ENCODE data around the gene ULBP1. TPM values are rescaled to one million over a fixed set of nuclear protein-coding genes. Genes with fewer than 3 reads are reported as not detected.
"Not testable (repeated sequence)": the region's sequence is repeated elsewhere in the genome, so short reads cannot be mapped to it uniquely, and the experiment has no call there.

ULBP1 gene
- total and polyA plus RNA-seq, 3 donors from 2014 or later: 2.3 to 5.9 (median 4.7) TPM

DNA sequence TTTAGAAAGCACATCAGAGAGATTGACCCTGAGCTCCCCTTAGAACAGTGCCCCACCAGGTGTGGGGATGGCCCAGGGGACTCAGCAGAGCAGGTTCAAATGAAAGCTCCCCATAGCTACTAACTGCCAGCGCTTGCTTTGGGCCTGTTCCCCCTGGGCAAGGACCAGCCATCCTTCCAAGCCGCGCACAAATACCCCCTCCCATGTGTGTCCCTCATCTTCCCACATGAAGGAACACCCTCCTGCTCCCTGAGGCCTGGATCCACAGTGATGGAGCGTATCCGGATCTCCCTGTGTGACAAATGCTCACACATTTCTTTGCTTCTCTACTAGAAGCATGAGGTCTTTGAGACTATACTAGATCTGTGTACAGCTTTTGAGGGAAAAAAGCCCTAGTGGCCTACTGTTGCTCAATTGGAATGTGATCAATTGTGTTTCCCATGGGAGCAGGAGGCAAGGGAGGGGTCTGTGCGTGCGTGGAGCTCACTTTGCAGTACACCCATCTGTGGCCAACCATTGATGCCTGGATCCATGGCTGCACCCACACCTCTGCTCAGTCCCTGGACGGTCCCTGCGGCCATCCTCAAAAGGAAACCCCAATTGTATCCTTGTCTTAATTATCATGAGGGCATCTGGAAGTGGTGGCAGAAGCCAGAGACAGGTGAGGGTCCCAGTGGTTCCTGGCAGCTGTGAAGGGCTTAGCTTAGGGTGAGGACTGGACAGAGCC lies 39.4 kb upstream of the ULBP1 start:
- H3K27ac ChIP-seq: no peak overlapping the region
- no peaks in the 10 kb centered on the region for H3K27me3 ChIP-seq
- WGBS, 2 donors: 60 to 78% methylated on average over 7 to 9 of the region's 9 CpGs
- TF ChIP-seq POLR2A (IDR thresholded peaks at IDR 0.05): no peak
- TF ChIP-seq, protein P1, sequence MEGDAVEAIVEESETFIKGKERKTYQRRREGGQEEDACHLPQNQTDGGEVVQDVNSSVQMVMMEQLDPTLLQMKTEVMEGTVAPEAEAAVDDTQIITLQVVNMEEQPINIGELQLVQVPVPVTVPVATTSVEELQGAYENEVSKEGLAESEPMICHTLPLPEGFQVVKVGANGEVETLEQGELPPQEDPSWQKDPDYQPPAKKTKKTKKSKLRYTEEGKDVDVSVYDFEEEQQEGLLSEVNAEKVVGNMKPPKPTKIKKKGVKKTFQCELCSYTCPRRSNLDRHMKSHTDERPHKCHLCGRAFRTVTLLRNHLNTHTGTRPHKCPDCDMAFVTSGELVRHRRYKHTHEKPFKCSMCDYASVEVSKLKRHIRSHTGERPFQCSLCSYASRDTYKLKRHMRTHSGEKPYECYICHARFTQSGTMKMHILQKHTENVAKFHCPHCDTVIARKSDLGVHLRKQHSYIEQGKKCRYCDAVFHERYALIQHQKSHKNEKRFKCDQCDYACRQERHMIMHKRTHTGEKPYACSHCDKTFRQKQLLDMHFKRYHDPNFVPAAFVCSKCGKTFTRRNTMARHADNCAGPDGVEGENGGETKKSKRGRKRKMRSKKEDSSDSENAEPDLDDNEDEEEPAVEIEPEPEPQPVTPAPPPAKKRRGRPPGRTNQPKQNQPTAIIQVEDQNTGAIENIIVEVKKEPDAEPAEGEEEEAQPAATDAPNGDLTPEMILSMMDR (IDR thresholded peaks at IDR 0.05): no peak
- H3K4me1 ChIP-seq: peaks cover 9% of the 10 kb centered on the region
- no peak for DNase-seq
- no peaks in the 10 kb centered on the region for H3K9me3 ChIP-seq
- H3K36me3 ChIP-seq (ENCODE audit: low read depth, missing control alignments): no peaks in the 10 kb centered on the region
- H3K4me3 ChIP-seq: no peak overlapping the region
- intact Hi-C loops (cut with DNase I; ENCODE audit: low total_unique reads): loop anchor here (10.0 kb wide), 1 partner anchor 190 kb away; no protein-coding TSS in a partner anchor

- TF ChIP-seq, protein P1 (IDR thresholded peaks at IDR 0.05): no peak
- no peak for TF ChIP-seq POLR2A (IDR thresholded peaks at IDR 0.05)
- peaks cover 9% of the 10 kb centered on the region for H3K4me1 ChIP-seq
- intact Hi-C loops (cut with DNase I; ENCODE audit: low total_unique reads): loop anchor here (5.0 to 10.0 kb wide), 2 partner anchors 88 to 190 kb away; no protein-coding TSS in a partner anchor
- 63 to 64% methylated on average over 4 of the region's 4 CpGs for WGBS, 2 donors
- no peaks in the 10 kb centered on the region for H3K36me3 ChIP-seq (ENCODE audit: low read depth, missing control alignments)
- no peaks in the 10 kb centered on the region for H3K9me3 ChIP-seq
- no peaks in the 10 kb centered on the region for H3K27me3 ChIP-seq
- no peak for DNase-seq
- no peak overlapping the region for H3K4me3 ChIP-seq
- H3K27ac ChIP-seq: no peak overlapping the region
Observed at GRCh38 chr6:149924933-149925252, 38.9 kb upstream of the ULBP1 start.

GRCh38 chr6:149925253-149925973 lies 38.3 kb upstream of the ULBP1 start:
- DNase-seq: peak; percentile 32
- Histone ChIP-seq H3K9me3 (no peaks in the 10 kb centered on the region), H3K4me1 (peaks cover 9% of the 10 kb centered on the region), H3K36me3 (ENCODE audit: low read depth, missing control alignments) (no peaks in the 10 kb centered on the region), H3K4me3 (peak overlapping the region; percentile 50 to 56), H3K27ac (peak overlapping the region in 1 of 2 donors; percentile 61), H3K27me3 (no peaks in the 10 kb centered on the region)
- no peak for TF ChIP-seq POLR2A (IDR thresholded peaks at IDR 0.05)
- 13 to 18% methylated on average over 5 to 22 of the region's 34 CpGs for WGBS, 2 donors
- intact Hi-C loops (cut with DNase I; ENCODE audit: low total_unique reads): loop anchor here (5.0 to 10.0 kb wide), 2 partner anchors 88 to 191 kb away; no protein-coding TSS in a partner anchor

GRCh38 chr6:149925974-149926777 lies 37.6 kb upstream of the ULBP1 start:
- 3% methylated on average over 20 to 28 of the region's 31 CpGs for WGBS, 2 donors
- H3K4me3 ChIP-seq: peak overlapping the region; percentile 50 to 56
- DNase-seq: peak; percentile 96
- H3K27ac ChIP-seq: peak overlapping the region in 1 of 2 donors; percentile 61
- no peaks in the 10 kb centered on the region for H3K9me3 ChIP-seq
- no peaks in the 10 kb centered on the region for H3K27me3 ChIP-seq
- TF ChIP-seq, protein P1 (IDR thresholded peaks at IDR 0.05): peak; percentile 87 to 98 (median 94)
- no peak for TF ChIP-seq POLR2A (IDR thresholded peaks at IDR 0.05)
- peaks cover 9% of the 10 kb centered on the region for H3K4me1 ChIP-seq
- no peaks in the 10 kb centered on the region for H3K36me3 ChIP-seq (ENCODE audit: low read depth, missing control alignments)
- intact Hi-C loops (cut with DNase I; ENCODE audit: low total_unique reads): loop anchor here (5.0 to 10.0 kb wide), 2 partner anchors 89 to 191 kb away; no protein-coding TSS in a partner anchor

GRCh38 chr6:149927025-149927424 lies 36.7 kb upstream of the ULBP1 start:
- H3K9me3 ChIP-seq; H3K4me1 ChIP-seq; DNase-seq; H3K4me3 ChIP-seq; H3K27me3 ChIP-seq; H3K36me3 ChIP-seq (ENCODE audit: low read depth, missing control alignments); H3K27ac ChIP-seq: not testable (repeated sequence)
- WGBS, 2 donors: 77 to 79% methylated on average over 4 of the region's 4 CpGs
- intact Hi-C loops (cut with DNase I; ENCODE audit: low total_unique reads): loop anchor here (5.0 to 10.0 kb wide), 2 partner anchors 90 to 192 kb away; no protein-coding TSS in a partner anchor

Measured in testis (tissue), 3 donors.